ENCODE results near the gene GPR153. TPM values are rescaled to one million over a fixed set of nuclear protein-coding genes. Genes with fewer than 3 reads are reported as not detected.

GPR153 gene
- total RNA-seq, 2 donors from 2014 or later, result 3.2 to 7.6 TPM

DNA sequence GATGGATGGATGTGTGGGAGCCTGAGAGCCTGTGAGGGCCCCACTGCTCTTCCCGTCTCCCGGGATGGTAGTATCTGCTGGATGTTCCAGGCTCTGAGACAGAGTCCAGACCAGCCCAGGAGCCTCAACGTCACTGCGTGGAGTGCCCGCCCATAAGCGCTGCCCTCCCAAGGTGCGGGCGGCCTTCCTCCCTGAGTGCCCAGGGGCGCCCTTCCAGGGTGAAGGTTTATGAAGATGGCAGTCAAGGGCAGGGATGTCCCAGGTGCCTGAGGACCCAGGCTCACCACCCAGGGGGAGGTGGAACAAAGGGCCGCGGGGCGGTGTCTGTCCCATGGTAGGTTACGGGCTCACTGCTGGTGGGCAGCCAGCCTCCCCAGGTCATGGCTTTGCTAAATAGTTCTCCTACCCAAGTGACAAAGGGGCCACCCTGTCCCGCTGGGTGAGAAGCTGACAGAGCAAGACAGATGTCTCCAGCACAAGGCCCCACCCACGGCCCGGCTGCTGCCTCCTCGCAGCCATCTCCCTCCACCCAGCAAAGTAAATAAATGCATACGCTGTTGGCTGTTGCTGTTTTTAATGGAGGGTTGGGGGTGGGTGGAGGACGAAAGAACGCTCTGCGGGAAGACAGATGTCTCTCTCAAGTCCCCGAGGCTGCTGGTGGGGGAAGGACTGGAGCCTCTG is 9.0 kb upstream of the GPR153 start:
- H3K9me3 ChIP-seq, result no peaks in the 10 kb centered on the region
- H3K27me3 ChIP-seq (replicated peaks; ENCODE audit: insufficient read depth), result no peaks in the 10 kb centered on the region
- TF ChIP-seq POLR2AphosphoS5 (IDR thresholded peaks at IDR 0.05) (no peak), POLR2A (IDR thresholded peaks at IDR 0.05) (no peak)
- TF ChIP-seq, protein P1, sequence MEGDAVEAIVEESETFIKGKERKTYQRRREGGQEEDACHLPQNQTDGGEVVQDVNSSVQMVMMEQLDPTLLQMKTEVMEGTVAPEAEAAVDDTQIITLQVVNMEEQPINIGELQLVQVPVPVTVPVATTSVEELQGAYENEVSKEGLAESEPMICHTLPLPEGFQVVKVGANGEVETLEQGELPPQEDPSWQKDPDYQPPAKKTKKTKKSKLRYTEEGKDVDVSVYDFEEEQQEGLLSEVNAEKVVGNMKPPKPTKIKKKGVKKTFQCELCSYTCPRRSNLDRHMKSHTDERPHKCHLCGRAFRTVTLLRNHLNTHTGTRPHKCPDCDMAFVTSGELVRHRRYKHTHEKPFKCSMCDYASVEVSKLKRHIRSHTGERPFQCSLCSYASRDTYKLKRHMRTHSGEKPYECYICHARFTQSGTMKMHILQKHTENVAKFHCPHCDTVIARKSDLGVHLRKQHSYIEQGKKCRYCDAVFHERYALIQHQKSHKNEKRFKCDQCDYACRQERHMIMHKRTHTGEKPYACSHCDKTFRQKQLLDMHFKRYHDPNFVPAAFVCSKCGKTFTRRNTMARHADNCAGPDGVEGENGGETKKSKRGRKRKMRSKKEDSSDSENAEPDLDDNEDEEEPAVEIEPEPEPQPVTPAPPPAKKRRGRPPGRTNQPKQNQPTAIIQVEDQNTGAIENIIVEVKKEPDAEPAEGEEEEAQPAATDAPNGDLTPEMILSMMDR (IDR thresholded peaks at IDR 0.05), result no peak
- no peaks in the 10 kb centered on the region for H3K36me3 ChIP-seq
- no peaks in the 10 kb centered on the region for H3K4me1 ChIP-seq (replicated peaks)
- WGBS, result 74% methylated on average over 22 of the region's 22 CpGs
- DNase-seq (ENCODE audit: low spot score), result no peak
- H3K27ac ChIP-seq, result no peak overlapping the region
- intact Hi-C loops (cut with DNase I), result no loop called here
- no peak overlapping the region for H3K4me3 ChIP-seq

DNA sequence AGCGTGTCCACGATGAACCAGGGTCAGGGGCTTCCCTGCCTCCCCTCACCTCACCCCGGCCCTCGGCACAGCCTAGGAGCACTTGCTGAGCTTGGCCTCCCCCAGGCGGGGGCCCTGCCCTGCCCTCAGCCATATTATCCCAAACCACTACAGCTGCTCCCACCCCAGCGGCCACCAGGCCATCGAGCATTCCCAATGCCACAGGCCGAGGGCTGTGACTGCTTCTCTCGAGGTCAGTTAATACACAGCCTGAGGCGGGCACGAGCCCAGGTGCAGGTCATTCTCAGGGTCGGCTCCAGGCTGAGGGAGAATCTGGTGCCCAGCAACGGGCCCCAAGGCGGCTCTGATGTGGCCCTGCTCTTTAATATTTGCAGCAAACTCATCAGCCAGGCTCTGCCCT is 8.4 kb upstream of the GPR153 start:
- intact Hi-C loops (cut with DNase I), result no loop called here
- Histone ChIP-seq H3K27me3 (replicated peaks; ENCODE audit: insufficient read depth) (no peaks in the 10 kb centered on the region), H3K4me3 (no peak overlapping the region), H3K27ac (no peak overlapping the region), H3K4me1 (replicated peaks) (no peaks in the 10 kb centered on the region), H3K9me3 (no peaks in the 10 kb centered on the region), H3K36me3 (no peaks in the 10 kb centered on the region)
- TF ChIP-seq, protein P1 (IDR thresholded peaks at IDR 0.05), result no peak
- TF ChIP-seq POLR2AphosphoS5 (IDR thresholded peaks at IDR 0.05) (no peak), POLR2A (IDR thresholded peaks at IDR 0.05) (no peak)
- WGBS, result 92% methylated on average over 14 of the region's 14 CpGs
- no peak for DNase-seq (ENCODE audit: low spot score)

DNA sequence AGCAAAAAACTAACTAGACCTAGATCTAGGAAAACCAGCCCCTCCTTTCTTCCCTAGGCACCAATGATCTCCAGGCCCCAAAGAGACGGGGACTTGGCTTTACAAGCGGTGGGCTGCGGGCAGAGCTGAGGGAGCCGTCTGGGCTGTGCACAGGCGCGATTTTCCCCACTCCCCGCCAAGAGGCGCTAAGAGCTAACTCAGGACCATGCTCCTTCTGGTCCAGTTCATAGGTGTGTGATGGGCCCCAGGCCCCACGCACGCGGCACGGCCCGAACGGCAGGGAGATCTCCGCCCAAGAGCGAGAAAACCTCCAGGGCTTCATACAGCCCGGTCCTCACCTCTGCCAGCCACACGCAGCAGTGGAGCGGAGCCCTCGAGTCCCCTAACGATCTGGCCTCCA is 7.5 kb upstream of the GPR153 start:
- intact Hi-C loops (cut with DNase I), result no loop called here
- DNase-seq (ENCODE audit: low spot score), result no peak
- no peaks in the 10 kb centered on the region for H3K9me3 ChIP-seq
- H3K4me3 ChIP-seq, result no peak overlapping the region
- no peak for TF ChIP-seq POLR2AphosphoS5 (IDR thresholded peaks at IDR 0.05)
- TF ChIP-seq, protein P1 (IDR thresholded peaks at IDR 0.05), result no peak
- H3K4me1 ChIP-seq (replicated peaks), result no peaks in the 10 kb centered on the region
- H3K27ac ChIP-seq, result no peak overlapping the region
- H3K27me3 ChIP-seq (replicated peaks; ENCODE audit: insufficient read depth), result no peaks in the 10 kb centered on the region
- 85% methylated on average over 21 of the region's 21 CpGs for WGBS
- no peaks in the 10 kb centered on the region for H3K36me3 ChIP-seq

DNA sequence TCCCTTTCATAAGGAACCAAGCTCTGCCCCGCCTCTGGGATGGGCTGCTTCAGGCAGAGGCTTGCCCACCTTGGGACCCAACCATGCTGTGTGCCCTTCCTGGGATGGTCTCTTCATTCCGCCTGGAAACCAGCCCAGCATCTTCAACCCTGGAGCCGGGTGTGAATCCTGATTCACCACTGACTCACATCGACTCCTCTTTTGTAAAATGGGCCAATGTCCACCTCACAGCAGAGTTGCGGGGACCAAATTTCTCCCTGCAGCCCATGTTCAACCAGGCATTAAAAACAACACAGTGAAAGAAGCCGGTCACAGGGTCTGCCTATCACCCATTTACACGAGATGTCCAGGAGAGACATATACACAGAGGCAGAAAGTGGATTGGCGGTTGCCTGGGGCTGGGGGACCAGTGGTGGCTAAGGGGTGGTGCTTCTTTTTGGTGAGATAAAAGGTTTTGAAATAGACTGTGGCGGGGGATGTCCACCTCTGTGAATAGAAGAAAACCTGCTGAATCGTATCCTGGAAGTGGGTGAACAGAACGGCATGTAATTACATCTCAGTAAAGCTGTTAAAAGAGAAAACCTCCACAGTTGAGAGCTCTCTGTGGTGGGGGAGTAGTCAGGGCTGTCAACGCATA is 6.9 kb upstream of the GPR153 start:
- 86% methylated on average over 12 of the region's 12 CpGs for WGBS
- no peak overlapping the region for H3K27ac ChIP-seq
- no peak for DNase-seq (ENCODE audit: low spot score)
- no peaks in the 10 kb centered on the region for H3K4me1 ChIP-seq (replicated peaks)
- no peaks in the 10 kb centered on the region for H3K27me3 ChIP-seq (replicated peaks; ENCODE audit: insufficient read depth)
- no peak overlapping the region for H3K4me3 ChIP-seq
- no peaks in the 10 kb centered on the region for H3K36me3 ChIP-seq
- intact Hi-C loops (cut with DNase I), result no loop called here
- H3K9me3 ChIP-seq, result no peaks in the 10 kb centered on the region
- TF ChIP-seq, protein P1 (IDR thresholded peaks at IDR 0.05), result no peak
- TF ChIP-seq POLR2A (IDR thresholded peaks at IDR 0.05) (no peak), POLR2AphosphoS5 (IDR thresholded peaks at IDR 0.05) (no peak)

DNA sequence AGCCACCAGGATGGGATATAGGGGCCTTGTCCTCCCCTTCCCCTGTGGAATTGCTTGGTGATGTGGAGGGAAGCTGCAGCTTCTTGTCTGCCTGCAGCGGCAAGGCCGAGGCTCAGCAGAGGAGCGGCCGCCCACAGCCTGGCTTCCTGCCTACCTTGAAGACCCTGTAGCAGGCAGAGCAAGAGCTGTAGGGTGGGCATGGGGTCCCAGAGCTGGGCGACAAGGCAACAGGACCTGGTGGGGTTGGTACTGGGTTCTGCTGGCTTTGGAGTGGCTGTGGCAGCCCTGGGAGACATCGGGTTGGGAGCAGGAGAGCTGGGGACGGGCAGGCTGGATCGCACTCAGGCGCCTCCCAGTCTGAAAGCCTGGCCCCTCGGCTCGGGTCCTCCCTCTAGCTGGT is 5.7 kb upstream of the GPR153 start:
- Histone ChIP-seq H3K27me3 (replicated peaks; ENCODE audit: insufficient read depth) (no peaks in the 10 kb centered on the region), H3K9me3 (no peaks in the 10 kb centered on the region), H3K27ac (no peak overlapping the region), H3K4me3 (no peak overlapping the region), H3K4me1 (replicated peaks) (no peaks in the 10 kb centered on the region), H3K36me3 (no peaks in the 10 kb centered on the region)
- intact Hi-C loops (cut with DNase I), result no loop called here
- 87% methylated on average over 11 of the region's 11 CpGs for WGBS
- DNase-seq (ENCODE audit: low spot score), result no peak
- TF ChIP-seq POLR2AphosphoS5 (IDR thresholded peaks at IDR 0.05) (no peak), POLR2A (IDR thresholded peaks at IDR 0.05) (no peak)
- TF ChIP-seq, protein P1 (IDR thresholded peaks at IDR 0.05), result no peak
